NB4 (cell line): ENCODE measurements around the gene ABCC11.

Experiments used
- DNase-seq: peaks from one replicate; pipeline ENCODE4 v3.0.0; 2010; ENCODE audit warnings: low read depth
- H3K4me3 ChIP-seq: one replicate; pipeline ENCODE4 v1.5.1; 2011; ENCODE audit warnings: mild to moderate bottlenecking, low read depth, low read length, moderate library complexity
- MYC ChIP-seq: IDR thresholded peaks from 2 replicates; pipeline ENCODE4 v1.6.1; 2011; ENCODE audit warnings: low read depth, low read length
- POLR2A ChIP-seq: IDR thresholded peaks from 2 replicates; pipeline ENCODE4 v1.6.1; 2011; ENCODE audit warnings: mild to moderate bottlenecking; ENCODE audit not compliant: insufficient read length; ENCODE audit errors: extremely low read depth
- TF ChIP-seq, protein P1 (sequence below): IDR thresholded peaks from 2 replicates; pipeline ENCODE4 v1.6.1; 2011; ENCODE audit warnings: low read depth, low read length
- TF ChIP-seq, protein P2 (sequence below): IDR thresholded peaks from one replicate; pipeline ENCODE4 v1.5.1; 2012; ENCODE audit warnings: low read depth, low read length

Gene ABCC11

DNA sequence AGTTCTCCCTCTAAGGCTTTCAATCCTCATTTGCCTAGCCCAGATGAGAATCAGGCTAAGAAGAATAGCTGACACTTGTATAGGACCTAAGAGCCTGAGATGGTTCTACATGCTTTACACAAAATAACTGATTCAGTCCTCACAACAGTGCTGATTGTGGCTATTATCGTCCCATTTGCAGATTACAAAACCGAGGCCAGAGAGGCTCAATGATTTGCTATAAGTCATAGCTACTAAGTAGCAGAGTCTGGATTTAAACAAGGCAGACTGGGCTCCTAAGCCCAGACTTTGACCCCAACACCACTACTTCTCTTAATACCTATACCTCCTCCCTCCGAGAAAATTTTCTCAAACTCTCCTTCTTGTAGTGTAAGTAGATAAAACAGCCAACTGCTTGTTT is 114.6 kb downstream of the ABCC11 start:
- TF ChIP-seq, protein P1, sequence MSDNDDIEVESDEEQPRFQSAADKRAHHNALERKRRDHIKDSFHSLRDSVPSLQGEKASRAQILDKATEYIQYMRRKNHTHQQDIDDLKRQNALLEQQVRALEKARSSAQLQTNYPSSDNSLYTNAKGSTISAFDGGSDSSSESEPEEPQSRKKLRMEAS, result no peak
- TF ChIP-seq, protein P2, sequence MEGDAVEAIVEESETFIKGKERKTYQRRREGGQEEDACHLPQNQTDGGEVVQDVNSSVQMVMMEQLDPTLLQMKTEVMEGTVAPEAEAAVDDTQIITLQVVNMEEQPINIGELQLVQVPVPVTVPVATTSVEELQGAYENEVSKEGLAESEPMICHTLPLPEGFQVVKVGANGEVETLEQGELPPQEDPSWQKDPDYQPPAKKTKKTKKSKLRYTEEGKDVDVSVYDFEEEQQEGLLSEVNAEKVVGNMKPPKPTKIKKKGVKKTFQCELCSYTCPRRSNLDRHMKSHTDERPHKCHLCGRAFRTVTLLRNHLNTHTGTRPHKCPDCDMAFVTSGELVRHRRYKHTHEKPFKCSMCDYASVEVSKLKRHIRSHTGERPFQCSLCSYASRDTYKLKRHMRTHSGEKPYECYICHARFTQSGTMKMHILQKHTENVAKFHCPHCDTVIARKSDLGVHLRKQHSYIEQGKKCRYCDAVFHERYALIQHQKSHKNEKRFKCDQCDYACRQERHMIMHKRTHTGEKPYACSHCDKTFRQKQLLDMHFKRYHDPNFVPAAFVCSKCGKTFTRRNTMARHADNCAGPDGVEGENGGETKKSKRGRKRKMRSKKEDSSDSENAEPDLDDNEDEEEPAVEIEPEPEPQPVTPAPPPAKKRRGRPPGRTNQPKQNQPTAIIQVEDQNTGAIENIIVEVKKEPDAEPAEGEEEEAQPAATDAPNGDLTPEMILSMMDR, result no peak
- TF ChIP-seq POLR2A, result no peak
- TF ChIP-seq MYC, result no peak
- no peak for DNase-seq

DNA sequence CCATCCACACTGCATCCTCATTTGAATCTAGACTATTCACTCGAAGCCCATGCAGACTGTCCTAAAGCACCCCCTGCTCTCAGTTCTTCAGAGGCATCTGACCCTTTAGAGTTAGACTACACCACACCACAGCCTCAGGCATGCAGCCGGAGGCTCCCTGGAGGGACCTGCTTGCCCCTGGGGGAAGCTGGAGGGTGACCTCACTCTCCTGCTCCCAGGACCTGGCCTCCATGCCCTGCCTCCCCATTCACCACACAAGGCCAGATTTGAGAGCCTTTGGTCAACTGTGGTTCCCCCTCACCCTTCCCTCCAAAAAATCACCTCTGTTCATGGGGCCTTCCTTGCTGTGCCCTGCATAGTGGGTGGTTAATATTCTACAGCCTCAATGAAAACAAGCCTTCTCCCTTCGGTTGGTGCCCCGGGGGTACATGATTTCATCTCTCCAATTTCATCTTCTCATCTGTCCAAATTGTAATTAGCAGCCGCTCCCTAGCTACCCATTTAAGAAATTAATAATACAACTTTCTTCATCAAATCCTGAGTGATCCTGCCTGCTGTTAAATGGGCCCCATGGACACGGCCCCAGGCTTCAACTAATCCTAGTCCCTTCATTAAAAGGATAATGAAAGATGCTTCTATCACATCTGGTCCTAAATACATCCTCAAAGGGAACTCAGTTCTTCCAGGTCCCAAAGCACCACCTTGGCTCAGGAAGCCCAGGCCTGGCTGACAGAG is 116.0 kb downstream of the ABCC11 start:
- TF ChIP-seq POLR2A (no peak), MYC (no peak)
- TF ChIP-seq, protein P1, result no peak
- TF ChIP-seq, protein P2, result no peak
- no peak overlapping the region for H3K4me3 ChIP-seq
- DNase-seq, result no peak

More for the DNA sequence above, 114.6 kb downstream of the ABCC11 start:
- no peak overlapping the region for H3K4me3 ChIP-seq

DNA sequence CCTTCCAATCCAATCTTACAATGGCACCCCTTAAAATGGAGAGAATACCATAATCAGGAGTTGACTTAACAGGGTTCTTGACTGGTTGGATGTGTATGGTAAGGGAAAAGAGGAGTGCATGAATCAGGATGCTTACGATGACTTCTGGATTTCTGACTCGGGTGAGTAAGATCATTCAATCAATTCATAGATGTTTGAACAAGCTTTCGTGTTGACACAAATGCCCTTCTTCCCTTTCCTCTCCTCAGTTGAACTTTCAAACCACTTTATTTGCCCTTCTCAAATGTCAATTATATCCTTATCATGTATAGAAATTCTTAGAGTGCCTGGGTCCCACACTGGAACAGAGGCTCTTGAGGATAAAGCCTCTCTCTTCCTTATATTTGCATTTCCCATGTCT is 117.4 kb downstream of the ABCC11 start:
- TF ChIP-seq, protein P1, result no peak
- TF ChIP-seq POLR2A, result no peak
- no peak overlapping the region for H3K4me3 ChIP-seq
- no peak for DNase-seq

DNA sequence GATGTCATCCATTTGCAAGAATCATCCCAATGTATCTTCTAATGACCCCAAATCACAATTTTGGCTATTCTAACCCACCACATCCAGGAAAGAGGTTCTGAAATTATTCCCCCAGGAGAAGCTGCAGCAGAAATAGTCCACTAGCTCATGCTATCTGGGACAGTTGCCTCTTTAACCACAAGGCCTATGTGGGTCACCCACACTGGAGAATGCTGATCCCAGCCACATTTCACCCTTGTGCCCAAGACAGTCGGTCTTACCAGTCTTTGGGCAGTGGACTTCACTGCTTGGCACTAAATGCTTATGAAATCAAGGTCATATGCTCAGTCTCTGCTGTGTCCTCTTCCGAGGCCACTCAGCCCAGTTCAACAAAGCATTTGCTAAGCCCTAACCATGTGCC is 118.6 kb downstream of the ABCC11 start:
- H3K4me3 ChIP-seq, result no peak overlapping the region
- TF ChIP-seq, protein P2, result no peak
- no peak for TF ChIP-seq POLR2A
- TF ChIP-seq, protein P1, result no peak
- no peak for DNase-seq

DNA sequence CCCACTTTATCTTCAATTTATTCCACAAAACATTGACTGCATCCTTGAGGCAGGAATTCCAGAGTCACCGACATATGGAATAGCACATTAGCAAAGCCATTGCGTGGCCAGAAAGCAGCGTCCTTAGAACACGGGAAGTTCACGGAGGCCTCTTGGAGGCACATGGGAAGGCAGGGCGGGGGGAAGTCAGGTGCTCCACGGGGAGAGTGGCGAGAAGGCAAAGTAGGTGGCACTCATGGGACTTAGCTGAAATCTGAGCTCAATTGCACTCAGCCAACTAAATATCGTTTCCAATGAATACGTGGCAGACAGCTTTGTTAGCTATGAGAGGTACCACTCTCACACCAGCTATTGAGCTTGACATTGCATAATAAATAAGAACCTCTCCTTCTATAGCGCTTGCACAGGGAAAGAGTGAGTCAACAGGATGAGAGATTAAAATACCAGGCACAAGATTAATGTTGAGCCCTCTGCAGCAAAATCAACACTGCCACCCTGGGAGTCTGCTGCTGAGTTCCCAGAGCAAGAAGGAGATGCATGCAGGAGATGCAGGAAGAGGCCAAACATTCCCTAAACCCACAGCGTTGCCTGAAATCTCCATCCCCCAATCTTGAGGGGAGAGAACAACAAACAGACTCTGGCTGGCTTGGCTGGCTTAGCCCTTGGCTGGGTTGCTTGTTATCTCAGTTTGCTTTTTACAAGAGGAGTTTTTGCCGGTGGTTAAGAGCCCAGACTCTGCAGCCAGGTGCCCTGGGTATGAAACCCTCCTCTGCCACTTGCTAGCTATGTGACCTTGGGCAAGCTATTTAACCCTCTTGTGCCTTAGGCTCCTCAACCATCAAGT is 120.3 kb downstream of the ABCC11 start:
- DNase-seq, result peak; percentile 15
- TF ChIP-seq, protein P2, result no peak
- TF ChIP-seq MYC, result no peak
- H3K4me3 ChIP-seq, result no peak overlapping the region

DNA sequence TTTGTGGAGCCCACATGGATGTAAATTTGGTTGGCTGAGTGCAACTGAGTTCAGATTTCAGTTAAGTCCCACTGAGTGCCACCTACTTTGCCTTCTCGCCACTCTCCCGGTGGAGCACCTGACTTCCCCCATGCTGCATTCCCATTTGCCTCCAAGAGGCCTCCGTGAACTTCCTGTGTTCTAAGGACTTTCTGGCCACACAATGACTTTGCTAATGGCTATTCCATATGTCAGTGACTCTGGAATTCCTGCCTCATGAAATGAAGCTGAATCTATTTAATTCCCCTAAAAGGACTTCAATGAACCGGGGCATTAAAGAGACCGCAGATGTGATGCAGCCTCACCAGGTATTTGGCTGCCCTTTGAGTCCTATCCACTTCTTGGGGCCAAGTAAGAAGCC is 121.5 kb downstream of the ABCC11 start:
- no peak for TF ChIP-seq POLR2A
- TF ChIP-seq, protein P2, result no peak
- TF ChIP-seq, protein P1, result no peak
- no peak for TF ChIP-seq MYC
- H3K4me3 ChIP-seq, result no peak overlapping the region
- no peak for DNase-seq
